HG03175 (cell line): ENCODE measurements around the gene PRR35.

Experiments used
- ATAC-seq: cut with Tn5 transposase; IDR thresholded peaks from one replicate; pipeline ENCODE4 v1.9.1; 2021; ENCODE audit warnings: mild to moderate bottlenecking, moderate library complexity; ENCODE audit not compliant: unreplicated experiment

The PRR35 gene

DNA sequence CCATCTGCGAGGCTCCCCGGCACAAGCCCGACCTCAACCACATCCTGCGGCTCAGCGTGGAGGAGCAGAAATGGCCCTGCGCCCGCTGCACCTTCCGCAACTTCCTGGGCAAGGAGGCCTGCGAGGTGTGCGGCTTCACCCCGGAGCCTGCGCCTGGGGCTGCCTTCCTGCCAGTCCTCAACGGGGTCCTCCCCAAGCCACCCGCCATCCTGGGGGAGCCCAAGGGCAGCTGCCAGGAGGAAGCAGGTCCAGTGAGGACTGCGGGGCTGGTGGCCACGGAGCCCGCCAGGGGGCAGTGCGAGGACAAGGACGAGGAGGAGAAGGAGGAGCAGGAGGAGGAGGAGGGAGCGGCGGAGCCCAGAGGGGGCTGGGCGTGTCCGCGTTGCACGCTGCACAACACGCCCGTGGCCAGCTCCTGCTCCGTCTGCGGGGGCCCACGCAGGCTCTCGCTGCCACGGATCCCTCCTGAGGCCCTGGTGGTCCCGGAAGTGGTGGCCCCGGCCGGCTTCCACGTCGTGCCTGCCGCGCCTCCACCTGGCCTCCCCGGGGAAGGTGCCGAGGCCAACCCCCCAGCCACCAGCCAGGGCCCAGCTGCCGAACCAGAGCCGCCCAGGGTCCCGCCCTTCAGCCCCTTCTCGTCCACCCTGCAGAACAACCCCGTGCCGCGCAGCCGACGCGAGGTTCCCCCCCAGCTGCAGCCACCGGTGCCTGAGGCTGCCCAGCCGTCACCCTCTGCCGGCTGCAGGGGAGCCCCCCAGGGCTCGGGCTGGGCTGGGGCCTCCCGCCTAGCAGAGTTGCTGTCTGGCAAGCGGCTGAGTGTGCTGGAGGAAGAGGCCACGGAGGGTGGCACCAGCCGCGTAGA lies 13.1 kb upstream of the PRR35 start:
- ATAC-seq, result no peak

DNA sequence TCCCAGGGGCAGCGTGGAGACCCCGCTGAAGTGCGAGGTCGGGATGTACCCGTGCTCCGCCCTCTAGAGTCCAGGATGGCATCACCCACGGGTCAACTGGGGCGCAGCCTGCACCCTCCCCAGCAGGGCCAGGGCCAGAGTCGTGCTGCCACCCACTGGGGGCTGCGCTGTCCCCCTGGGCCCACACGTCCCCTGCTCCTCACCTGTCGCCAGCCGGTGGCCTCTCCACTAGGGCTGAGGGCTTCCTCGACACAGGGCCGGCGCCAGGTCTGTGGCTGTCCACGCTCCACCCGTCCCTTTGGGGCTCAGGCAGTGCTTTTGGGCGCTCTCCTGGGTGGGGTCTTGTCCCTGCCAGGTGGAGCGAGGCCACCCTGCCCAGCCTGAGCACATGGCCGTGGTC lies 11.6 kb upstream of the PRR35 start:
- no peak for ATAC-seq

DNA sequence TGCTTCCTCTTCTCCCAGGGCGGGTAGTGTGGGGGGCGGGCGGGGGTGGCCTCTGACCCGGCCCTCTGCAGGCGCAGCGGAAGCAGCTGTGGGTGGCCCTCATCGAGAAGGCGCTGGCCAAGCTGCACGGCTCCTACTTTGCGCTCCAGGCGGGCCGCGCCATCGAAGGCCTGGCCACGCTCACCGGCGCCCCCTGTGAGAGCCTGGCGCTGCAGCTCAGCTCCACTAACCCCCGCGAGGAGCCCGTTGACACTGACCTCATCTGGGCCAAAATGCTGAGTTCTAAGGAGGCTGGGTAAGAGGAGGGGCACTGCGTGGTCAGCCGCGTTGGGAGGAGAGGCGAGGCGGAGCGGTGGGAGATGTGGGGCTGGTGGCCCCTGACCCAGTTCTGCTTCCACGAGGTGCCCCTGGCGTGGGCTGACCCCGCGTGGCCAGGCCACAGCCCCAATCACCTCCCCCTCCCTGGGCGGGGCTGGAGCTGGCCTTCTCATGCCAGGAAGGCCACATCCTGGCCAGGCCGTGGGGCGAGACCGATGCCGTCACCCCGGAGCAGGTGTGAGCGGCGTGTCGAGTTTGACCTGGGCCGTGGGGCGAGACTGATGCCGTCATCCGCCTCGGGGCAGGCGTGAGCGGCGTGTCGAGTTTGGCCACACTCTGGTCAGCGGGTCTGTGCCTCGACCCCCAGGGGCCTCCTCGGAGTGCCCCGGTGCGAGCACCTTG lies 10.5 kb upstream of the PRR35 start:
- no peak for ATAC-seq

- no peak for ATAC-seq
These were observed 9.0 kb upstream of the PRR35 start for GRCh38 chr16:551210-551609.

DNA sequence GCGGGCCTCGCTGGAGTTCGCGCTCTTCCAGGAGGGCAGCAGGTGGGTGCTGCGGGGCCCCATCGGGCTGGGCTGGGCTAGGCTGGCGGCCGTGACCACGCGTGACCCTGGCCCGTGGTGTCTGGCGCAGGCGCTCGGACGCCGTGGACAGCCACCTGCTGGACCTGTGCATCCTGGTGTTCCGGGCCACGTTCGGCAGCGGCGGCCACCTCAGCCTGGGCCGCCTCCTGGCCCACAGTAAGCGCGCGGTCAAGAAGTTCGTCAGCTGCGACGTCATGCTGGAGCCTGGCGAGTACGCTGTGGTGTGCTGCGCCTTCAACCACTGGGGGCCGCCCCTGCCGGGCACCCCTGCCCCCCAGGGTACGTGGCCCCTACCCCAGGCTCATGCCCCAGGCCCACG lies 8.0 kb upstream of the PRR35 start:
- ATAC-seq, result no peak

DNA sequence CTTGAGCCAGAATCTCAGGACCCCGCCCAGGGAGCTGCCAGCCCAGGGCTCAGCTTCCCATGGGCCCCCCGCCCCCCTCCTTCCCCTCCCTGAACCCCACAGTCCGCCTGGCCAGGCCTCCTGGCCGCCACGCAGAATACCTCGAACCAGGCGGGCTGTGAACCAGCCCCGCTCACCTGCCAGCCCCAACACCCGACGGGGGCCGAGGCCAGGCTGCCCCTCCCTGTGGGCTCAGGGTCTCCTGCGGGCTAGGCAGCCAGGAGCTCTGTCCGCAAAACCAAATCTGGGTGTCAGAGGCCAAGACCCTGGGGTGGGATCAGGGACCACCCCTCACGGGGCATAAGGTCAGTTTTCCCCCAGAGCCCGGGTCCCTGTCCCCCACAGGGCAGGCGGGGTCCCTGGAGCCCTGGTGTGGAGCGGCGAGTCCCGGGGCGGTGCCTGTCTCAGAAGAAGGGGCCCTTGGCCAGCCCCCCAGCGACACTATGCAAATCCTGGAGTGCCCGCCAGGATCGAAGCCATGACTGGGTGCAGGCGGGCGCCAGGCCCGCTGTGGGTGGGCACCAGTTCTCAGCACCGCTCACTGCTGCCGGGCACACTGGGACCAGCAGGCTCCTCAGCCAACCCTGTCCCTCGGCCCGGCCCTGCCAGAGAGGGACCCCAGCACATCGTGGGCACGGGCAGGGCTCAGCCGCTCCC lies 6.4 kb upstream of the PRR35 start:
- ATAC-seq, result no peak

DNA sequence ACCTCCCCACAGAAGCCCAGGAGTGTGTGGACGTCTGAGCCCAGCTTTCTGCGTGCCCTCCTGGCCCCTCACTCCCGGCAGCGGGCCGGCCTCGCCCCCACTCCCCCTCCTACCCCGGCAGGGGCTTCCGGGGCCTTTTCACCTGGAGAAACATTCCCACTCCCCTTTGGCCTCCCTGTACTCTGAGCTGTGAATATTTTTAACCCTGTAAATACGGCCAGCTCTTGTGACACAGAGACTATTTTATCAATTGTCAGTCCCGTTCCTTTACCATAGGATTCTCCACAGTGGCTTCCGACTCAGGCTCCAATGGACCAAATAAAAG lies 5.9 kb upstream of the PRR35 start:
- no peak for ATAC-seq

- no peak for ATAC-seq
These were observed 5.4 kb upstream of the PRR35 start for GRCh38 chr16:554640-555365.

DNA sequence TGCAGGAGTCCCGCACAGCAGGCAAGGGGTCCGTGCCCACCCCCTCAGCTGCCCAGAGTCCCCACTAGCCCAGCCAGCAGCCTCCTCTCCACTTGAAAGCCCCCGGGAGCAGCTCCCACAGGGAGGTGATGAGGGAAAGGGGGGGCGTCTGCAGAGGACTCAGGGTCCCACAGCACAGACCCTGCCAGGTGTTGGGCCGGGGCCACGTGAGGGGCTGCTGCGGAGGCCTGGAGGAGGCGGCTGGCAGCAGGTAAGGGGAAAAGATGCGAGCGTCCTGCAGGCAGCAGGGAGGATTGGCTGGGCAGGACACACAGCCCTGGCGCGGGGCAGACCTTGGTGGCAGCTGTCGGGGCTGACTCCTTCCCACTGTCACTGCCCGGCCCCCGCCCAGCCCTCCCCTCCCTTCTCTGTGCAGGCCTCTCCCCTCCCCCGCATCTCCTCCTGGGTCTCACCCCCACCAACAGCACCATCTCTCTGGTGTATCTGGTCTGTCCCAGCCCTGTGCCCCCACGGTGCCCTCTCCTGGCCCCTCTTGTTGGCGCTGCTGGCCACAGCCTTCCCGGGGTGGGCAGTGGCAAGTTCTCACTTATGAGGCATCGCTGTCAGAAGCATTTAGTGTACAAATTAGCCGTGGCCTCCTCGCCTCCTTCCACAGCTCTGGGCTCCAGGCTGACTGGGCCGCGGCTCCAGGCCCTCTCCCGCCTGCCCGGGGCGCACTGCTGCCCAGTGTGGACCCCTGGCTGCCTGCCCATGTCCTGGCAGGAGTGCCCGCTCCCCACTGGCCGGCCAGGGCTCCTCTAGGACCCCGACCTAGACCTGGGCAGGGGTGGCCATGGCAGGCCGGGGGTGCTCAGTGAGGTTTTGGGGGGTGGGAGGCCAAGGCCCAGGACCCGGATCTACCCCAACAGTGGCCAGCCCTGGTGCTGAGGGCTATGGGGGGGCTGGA lies 4.4 kb upstream of the PRR35 start:
- ATAC-seq, result no peak

DNA sequence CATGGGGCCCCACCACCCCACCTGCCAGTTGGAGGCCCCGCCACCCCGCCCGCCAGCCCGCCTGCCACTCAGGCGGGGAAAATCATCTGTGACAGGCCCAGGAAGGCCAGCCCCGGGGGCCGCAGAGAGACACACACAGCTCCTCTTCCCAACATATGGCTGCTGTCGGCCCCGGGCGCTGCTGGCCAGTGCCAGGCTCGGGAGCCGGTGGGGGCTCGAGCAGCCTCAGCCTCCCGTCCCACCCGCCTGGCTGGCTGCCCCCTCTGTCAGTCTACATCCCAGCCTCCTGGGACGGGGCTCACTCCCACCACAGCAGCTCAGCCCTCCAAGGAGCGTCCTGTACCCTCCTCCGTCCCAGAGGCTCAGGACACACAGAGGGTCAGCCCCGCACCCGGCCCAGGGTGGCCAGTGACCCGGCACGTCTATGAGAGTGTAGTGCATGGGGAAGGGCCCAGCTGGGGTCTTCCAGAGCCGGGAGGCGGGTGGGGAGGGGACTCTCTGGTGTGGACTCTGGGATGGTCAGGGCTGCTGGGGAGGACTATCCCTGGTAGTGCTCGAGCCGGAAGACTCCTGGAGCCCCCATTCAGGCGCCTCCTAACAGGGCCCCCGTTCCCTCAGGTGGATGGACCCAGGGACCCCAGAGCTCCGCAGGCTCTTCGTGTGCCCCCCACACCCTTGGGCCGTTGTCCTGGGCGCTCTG lies 3.6 kb upstream of the PRR35 start:
- ATAC-seq, result no peak

- ATAC-seq, result no peak
These were observed 2.5 kb upstream of the PRR35 start for GRCh38 chr16:557463-558297.

GRCh38 chr16:558298-559020 lies 1.7 kb upstream of the PRR35 start:
- no peak for ATAC-seq

DNA sequence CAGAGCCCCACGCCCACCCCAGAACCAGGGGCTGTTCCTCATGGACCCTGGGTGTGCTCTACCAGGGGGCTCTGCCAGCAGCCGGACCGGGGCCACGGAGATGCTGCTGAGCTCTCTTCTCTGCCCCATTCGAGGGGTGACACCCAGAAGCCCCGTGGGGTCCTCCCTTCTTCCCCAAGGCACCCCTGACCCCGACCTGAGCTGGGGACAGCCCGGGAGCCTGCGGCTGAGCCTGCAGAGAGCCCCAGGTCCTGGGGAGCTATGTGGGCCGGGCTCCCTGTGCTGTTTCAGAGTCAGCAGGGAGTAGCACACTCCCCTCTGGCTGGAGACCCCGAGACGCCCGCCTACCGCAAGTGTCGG lies 1.2 kb upstream of the PRR35 start:
- ATAC-seq, result no peak

GRCh38 chr16:559411-560203 lies 587 bp upstream of the PRR35 start:
- ATAC-seq, result no peak

- ATAC-seq, result no peak
These were observed 663 bp downstream of the PRR35 start for GRCh38 chr16:560701-561412.

- no peak for ATAC-seq
These were observed 1.2 kb downstream of the PRR35 start for GRCh38 chr16:561413-561794.
